ENCODE measurements around the gene GHRH. TPM values are rescaled to one million over a fixed set of nuclear protein-coding genes. Genes with fewer than 3 reads are reported as not detected.

The GHRH gene
- total RNA-seq, 1 experiment from 2014 or later = not detected

GRCh38 chr20:37246736-37247135 lies 14.9 kb downstream of the GHRH start:
- Histone ChIP-seq H3K27ac (ENCODE audit: insufficient read length, low read depth, low read length) (no peak overlapping the region), H3K9me3 (ENCODE audit: control insufficient read depth, low read depth, low read length) (no peaks in the 10 kb centered on the region), H3K4me2 (ENCODE audit: insufficient read depth, insufficient read length, low read length) (no peak overlapping the region)

More at GRCh38 chr20:37246736-37247135, 14.9 kb downstream of the GHRH start:
- no peak overlapping the region for H2BK5ac ChIP-seq (ENCODE audit: insufficient read length, low read length)
- no peak overlapping the region for H2BK20ac ChIP-seq (ENCODE audit: low read depth, low read length, poor library complexity, severe bottlenecking)
- H3K27ac Mint-ChIP-seq = peak overlapping the region in 1 of 3 experiments; percentile 98; a peak in 2 of 7 replicates
- H3K9ac ChIP-seq (ENCODE audit: extremely low read depth, insufficient read length, low read length) = no peak overlapping the region
- H3K4me3 Mint-ChIP-seq = no peak overlapping the region
- H2BK15ac ChIP-seq (ENCODE audit: low read depth, low read length) = no peak overlapping the region
- H2BK120ac ChIP-seq (ENCODE audit: low read depth, low read length, poor library complexity, severe bottlenecking) = no peak overlapping the region
- no peak overlapping the region for H3K4ac ChIP-seq (ENCODE audit: low read depth, low read length)
- H3K18ac ChIP-seq (ENCODE audit: insufficient read length, low read depth, low read length) = no peak overlapping the region
- H3K4me1 Mint-ChIP-seq = peaks cover 42 to 56% of the 10 kb centered on the region in 2 experiments
- H3K79me2 ChIP-seq (ENCODE audit: insufficient read depth, low read length) = no peaks in the 10 kb centered on the region
- peaks cover 3% of the 10 kb centered on the region; the same call in 1 of the 2 replicates for H3K4me1 ChIP-seq (ENCODE audit: insufficient read depth, low read length)
- no peak overlapping the region for H2BK12ac ChIP-seq (ENCODE audit: insufficient read length, low read depth, low read length)
- no peak overlapping the region for H4K91ac ChIP-seq (ENCODE audit: insufficient read length, low read depth, low read length)
- no peak overlapping the region for H4K8ac ChIP-seq (replicated peaks; ENCODE audit: insufficient read length, low read depth, low read length)
- no peaks in the 10 kb centered on the region for H3K23me2 ChIP-seq (ENCODE audit: insufficient read length, low read depth, low read length, poor library complexity, severe bottlenecking)
- no peak overlapping the region for H2AFZ ChIP-seq (ENCODE audit: low read length)
- WGBS (ENCODE audit: extremely low coverage, insufficient read length, low lambda C conversion rate) = no CpG with 5 or more reads among the region's 5 CpGs
- H3K36me3 Mint-ChIP-seq (ENCODE audit: insufficient read depth in 1 of 3, low read depth in 3 of 3) = peaks cover 12 to 37% (median 22%) of the 10 kb centered on the region in 3 experiments
- H3K23ac ChIP-seq (ENCODE audit: insufficient read length, low read depth, low read length) = no peak overlapping the region
- H2AK5ac ChIP-seq (ENCODE audit: insufficient read length, low read length) = no peak overlapping the region
- TF ChIP-seq CTCF (conservative IDR thresholded peaks at IDR 0.05) = no peak
- no peaks in the 10 kb centered on the region for H3K27me3 ChIP-seq (ENCODE audit: insufficient read depth, low read length)
- no peak overlapping the region for H4K5ac ChIP-seq (ENCODE audit: insufficient read length, low read depth, low read length)
- H3K27me3 Mint-ChIP-seq (ENCODE audit: low read depth) = no peaks in the 10 kb centered on the region; the same call in 1 of the 2 replicates
- H3K56ac ChIP-seq (ENCODE audit: insufficient read length, low read depth, low read length) = no peak overlapping the region
- no peaks in the 10 kb centered on the region for H3K79me1 ChIP-seq (ENCODE audit: insufficient read depth, low read depth, low read length, poor library complexity, severe bottlenecking)
- H3K14ac ChIP-seq (ENCODE audit: insufficient read depth, low read length) = no peak overlapping the region
- no peaks in the 10 kb centered on the region for H4K20me1 ChIP-seq (ENCODE audit: control insufficient read depth, insufficient read depth, insufficient read length)
- no peaks in the 10 kb centered on the region for H3K9me3 Mint-ChIP-seq
- no peak overlapping the region for H3T11ph ChIP-seq (ENCODE audit: low read length)
- no peak for DNase-seq
